Measurements from ENCODE around the gene RPAP3. TPM values are rescaled to one million over a fixed set of nuclear protein-coding genes. Genes with fewer than 3 reads are reported as not detected.

The RPAP3 gene
- total RNA-seq, 1 experiment from 2014 or later: 48.9 TPM

- H3T11ph ChIP-seq (ENCODE audit: low read length): no peak overlapping the region
- H3K9ac ChIP-seq (ENCODE audit: extremely low read depth, insufficient read length, low read length): no peak overlapping the region
- no peak overlapping the region for H2BK120ac ChIP-seq (ENCODE audit: low read depth, low read length, poor library complexity, severe bottlenecking)
- no peak overlapping the region for H4K8ac ChIP-seq (replicated peaks; ENCODE audit: insufficient read length, low read depth, low read length)
- no peak overlapping the region for H2AK5ac ChIP-seq (ENCODE audit: insufficient read length, low read length)
- H3K4me1 ChIP-seq (ENCODE audit: insufficient read depth, low read length): peaks cover 3% of the 10 kb centered on the region; the same call in 1 of the 2 replicates
- no peaks in the 10 kb centered on the region for H3K36me3 Mint-ChIP-seq (ENCODE audit: insufficient read depth in 1 of 3, low read depth in 3 of 3)
- no peak for DNase-seq
- no peaks in the 10 kb centered on the region for H3K79me2 ChIP-seq (ENCODE audit: insufficient read depth, low read length)
- H3K23me2 ChIP-seq (ENCODE audit: insufficient read length, low read depth, low read length, poor library complexity, severe bottlenecking): no peaks in the 10 kb centered on the region
- no peaks in the 10 kb centered on the region for H3K9me3 ChIP-seq (ENCODE audit: control insufficient read depth, low read depth, low read length)
- no peak overlapping the region for H3K18ac ChIP-seq (ENCODE audit: insufficient read length, low read depth, low read length)
- H3K56ac ChIP-seq (ENCODE audit: insufficient read length, low read depth, low read length): no peak overlapping the region
- no peak overlapping the region for H2BK5ac ChIP-seq (ENCODE audit: insufficient read length, low read length)
- H3K9me3 Mint-ChIP-seq: no peaks in the 10 kb centered on the region
- no peak overlapping the region for H2AFZ ChIP-seq (ENCODE audit: low read length)
- H3K4me3 Mint-ChIP-seq: no peak overlapping the region
- no peak overlapping the region for H3K27ac ChIP-seq (ENCODE audit: insufficient read length, low read depth, low read length)
- 0 out of 7 replicates have a peak overlapping the region, but pooled peaks of 1 of the 3 experiments have one; percentile 37 for H3K27ac Mint-ChIP-seq
- no peak overlapping the region for H2BK15ac ChIP-seq (ENCODE audit: low read depth, low read length)
- no peak overlapping the region for H3K23ac ChIP-seq (ENCODE audit: insufficient read length, low read depth, low read length)
- peaks cover 19 to 26% of the 10 kb centered on the region in 2 experiments for H3K4me1 Mint-ChIP-seq
- no CpG with 5 or more reads among the region's 5 CpGs for WGBS (ENCODE audit: extremely low coverage, insufficient read length, low lambda C conversion rate)
- no peaks in the 10 kb centered on the region for H3K27me3 ChIP-seq (ENCODE audit: insufficient read depth, low read length)
- H4K20me1 ChIP-seq (ENCODE audit: control insufficient read depth, insufficient read depth, insufficient read length): no peaks in the 10 kb centered on the region
- H3K79me1 ChIP-seq (ENCODE audit: insufficient read depth, low read depth, low read length, poor library complexity, severe bottlenecking): no peaks in the 10 kb centered on the region
- H4K5ac ChIP-seq (ENCODE audit: insufficient read length, low read depth, low read length): no peak overlapping the region
- H3K14ac ChIP-seq (ENCODE audit: insufficient read depth, low read length): no peak overlapping the region
- H3K4me2 ChIP-seq (ENCODE audit: insufficient read depth, insufficient read length, low read length): no peak overlapping the region
- no peak overlapping the region for H4K91ac ChIP-seq (ENCODE audit: insufficient read length, low read depth, low read length)
- H2BK20ac ChIP-seq (ENCODE audit: low read depth, low read length, poor library complexity, severe bottlenecking): no peak overlapping the region
- TF ChIP-seq, protein P1, sequence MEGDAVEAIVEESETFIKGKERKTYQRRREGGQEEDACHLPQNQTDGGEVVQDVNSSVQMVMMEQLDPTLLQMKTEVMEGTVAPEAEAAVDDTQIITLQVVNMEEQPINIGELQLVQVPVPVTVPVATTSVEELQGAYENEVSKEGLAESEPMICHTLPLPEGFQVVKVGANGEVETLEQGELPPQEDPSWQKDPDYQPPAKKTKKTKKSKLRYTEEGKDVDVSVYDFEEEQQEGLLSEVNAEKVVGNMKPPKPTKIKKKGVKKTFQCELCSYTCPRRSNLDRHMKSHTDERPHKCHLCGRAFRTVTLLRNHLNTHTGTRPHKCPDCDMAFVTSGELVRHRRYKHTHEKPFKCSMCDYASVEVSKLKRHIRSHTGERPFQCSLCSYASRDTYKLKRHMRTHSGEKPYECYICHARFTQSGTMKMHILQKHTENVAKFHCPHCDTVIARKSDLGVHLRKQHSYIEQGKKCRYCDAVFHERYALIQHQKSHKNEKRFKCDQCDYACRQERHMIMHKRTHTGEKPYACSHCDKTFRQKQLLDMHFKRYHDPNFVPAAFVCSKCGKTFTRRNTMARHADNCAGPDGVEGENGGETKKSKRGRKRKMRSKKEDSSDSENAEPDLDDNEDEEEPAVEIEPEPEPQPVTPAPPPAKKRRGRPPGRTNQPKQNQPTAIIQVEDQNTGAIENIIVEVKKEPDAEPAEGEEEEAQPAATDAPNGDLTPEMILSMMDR (conservative IDR thresholded peaks at IDR 0.05): no peak
- no peak overlapping the region for H2BK12ac ChIP-seq (ENCODE audit: insufficient read length, low read depth, low read length)
- no peak overlapping the region for H3K4ac ChIP-seq (ENCODE audit: low read depth, low read length)
- peaks cover 9% of the 10 kb centered on the region for H3K27me3 Mint-ChIP-seq (ENCODE audit: low read depth)
Measured at GRCh38 chr12:47731723-47732122, 25.9 kb upstream of the RPAP3 start.

Data from H9 (cell line).